ENCODE data around the gene AMDHD1. TPM values are rescaled to one million over a fixed set of nuclear protein-coding genes. Genes with fewer than 3 reads are reported as not detected.

The AMDHD1 gene
- total and polyA plus RNA-seq, 2 donors (not counting 3 experiments of a cell fraction or from before 2014, with no cell fraction given) = not detected

GRCh38 chr12:95898081-95898480 lies 45.0 kb upstream of the AMDHD1 start:
- no peaks in the 10 kb centered on the region for H3K9me3 ChIP-seq (replicated peaks; ENCODE audit: control insufficient read depth, insufficient read depth, low read length)
- H3K4me3 ChIP-seq (replicated peaks in 1 of 3; ENCODE audit: insufficient read depth in 1 of 3, low read depth in 1 of 3, low read length in 3 of 3) = no peak overlapping the region
- H3K9ac ChIP-seq (replicated peaks; ENCODE audit: extremely low read depth, insufficient read depth, low read length) = no peak overlapping the region
- H2AFZ ChIP-seq (ENCODE audit: low read depth, low read length) = no peak overlapping the region
- intact Hi-C loops (cut with micrococcal nuclease) = no loop called here
- peaks cover 22% of the 10 kb centered on the region in 2 experiments for H3K27me3 ChIP-seq (ENCODE audit: control insufficient read depth in 2 of 2, insufficient read depth in 2 of 2, low read length in 2 of 2)
- no peak overlapping the region for H3K4me2 ChIP-seq (ENCODE audit: insufficient read depth, low read length)
- H3K79me2 ChIP-seq (ENCODE audit: control insufficient read depth, insufficient read depth, low read length) = no peaks in the 10 kb centered on the region
- H3K9me1 ChIP-seq (replicated peaks; ENCODE audit: control insufficient read depth, extremely low read depth, insufficient read depth, low read length) = no peaks in the 10 kb centered on the region
- ChIA-PET CTCF (interaction anchor here (1.6 kb wide), 1 partner anchor 323 kb away, joined by 6 read pairs; no protein-coding TSS in a partner anchor), POLR2A (no interaction called here)
- no peaks in the 10 kb centered on the region for H3K4me1 ChIP-seq (ENCODE audit: control insufficient read depth, extremely low read depth, insufficient read depth, low read length)
- no peak overlapping the region for H3K27ac ChIP-seq (ENCODE audit: insufficient read depth, low read depth, low read length)
- no peak for DNase-seq (ENCODE audit: low read depth, low spot score)
- no peak for FAIRE-seq
- BruUV-seq (replicated peaks) = no TSS peak
- dilution Hi-C loops (cut with MboI; ENCODE audit: extremely low pct_ligation_motif_present, low sequenced_read_pairs) = no loop called here
- TF ChIP-seq POLR2A (IDR thresholded peaks at IDR 0.05; ENCODE audit: low read depth, low read length) (no peak), JUN (IDR thresholded peaks at IDR 0.05; ENCODE audit: borderline replicate concordance, insufficient read depth, insufficient read length, low read depth) (no peak), POLR2AphosphoS5 (IDR thresholded peaks at IDR 0.05; ENCODE audit: insufficient read depth, low read depth, low read length) (no peak), EZH2 (IDR thresholded peaks at IDR 0.05; ENCODE audit: borderline replicate concordance, low read depth, low read length, severe bottlenecking) (no peak), MYC (IDR thresholded peaks at IDR 0.05; ENCODE audit: low read depth, low read length) (no peak), FOS (IDR thresholded peaks at IDR 0.05; ENCODE audit: borderline replicate concordance, insufficient read depth, low read length) (no peak), MAX (IDR thresholded peaks at IDR 0.05; ENCODE audit: insufficient read depth, insufficient read length) (no peak), GATA2 (IDR thresholded peaks at IDR 0.05; ENCODE audit: insufficient read depth, insufficient read length, low read depth, low read length) (no peak), CTCF (IDR thresholded peaks at IDR 0.05; ENCODE audit: extremely low read depth in 1 of 2, insufficient read depth in 1 of 2, low read depth in 1 of 2, low read length in 2 of 2) (no peak)
- H3K36me3 ChIP-seq (ENCODE audit: control insufficient read depth in 2 of 2, extremely low read depth in 1 of 2, insufficient read depth in 2 of 2, low read length in 2 of 2) = no peaks in the 10 kb centered on the region
- H4K20me1 ChIP-seq (replicated peaks; ENCODE audit: control insufficient read depth, extremely low read depth, insufficient read depth, low read length) = no peaks in the 10 kb centered on the region
